ENCODE results near the gene CDH10. TPM values are rescaled to one million over a fixed set of nuclear protein-coding genes. Genes with fewer than 3 reads are reported as not detected.

CDH10 gene
- total RNA-seq, 2 donors from 2014 or later = 0.24 to 1.2 TPM

DNA sequence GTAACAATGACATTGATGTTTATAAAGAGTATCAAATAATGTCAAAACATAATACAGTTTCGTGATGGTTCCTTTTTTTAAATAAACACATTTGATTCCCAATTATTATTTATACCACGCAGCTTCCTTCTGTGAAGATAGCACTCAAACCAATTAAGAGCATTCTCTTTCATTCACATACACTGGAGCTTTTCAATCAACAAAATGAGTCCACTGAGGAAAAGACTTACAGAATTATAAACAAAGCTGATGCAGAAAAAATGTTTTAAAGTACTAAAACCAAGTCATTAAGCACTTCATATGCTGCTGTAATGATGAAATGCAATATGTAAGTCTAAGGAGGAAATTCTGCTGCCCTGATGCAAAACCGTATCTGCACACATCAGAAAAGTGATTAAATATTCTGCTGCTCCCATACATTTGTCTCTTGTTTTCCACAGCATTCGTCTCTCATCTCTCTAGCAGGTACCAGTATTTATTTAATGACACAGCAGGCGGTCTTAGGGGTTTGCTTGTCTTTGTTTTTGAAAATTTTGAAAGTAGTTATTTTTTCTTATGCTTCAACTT lies 147.1 kb downstream of the CDH10 start:
- intact Hi-C loops (cut with DNase I) = no loop called here
- DNase-seq (no peak), ATAC-seq (no peak)

DNA sequence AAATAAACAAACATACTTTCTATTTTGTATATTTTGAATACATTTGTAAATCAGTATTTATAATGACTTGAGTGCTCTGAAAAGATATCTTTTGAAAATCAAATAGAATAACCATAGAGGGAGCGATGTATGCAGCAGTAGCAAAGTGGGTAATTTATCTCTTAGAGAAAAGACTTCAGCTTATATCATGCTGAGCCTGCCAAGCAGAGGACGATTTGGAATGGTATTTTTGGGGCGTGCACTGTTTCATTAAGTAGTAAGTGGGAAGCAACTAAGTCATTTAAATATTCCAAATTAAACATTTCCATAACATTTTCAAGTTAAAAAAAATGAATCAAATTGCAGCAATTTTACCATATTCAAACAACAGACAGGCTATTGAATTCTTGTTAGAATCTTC lies 147.6 kb downstream of the CDH10 start:
- intact Hi-C loops (cut with DNase I) = no loop called here
- ATAC-seq (no peak), DNase-seq (no peak)

DNA sequence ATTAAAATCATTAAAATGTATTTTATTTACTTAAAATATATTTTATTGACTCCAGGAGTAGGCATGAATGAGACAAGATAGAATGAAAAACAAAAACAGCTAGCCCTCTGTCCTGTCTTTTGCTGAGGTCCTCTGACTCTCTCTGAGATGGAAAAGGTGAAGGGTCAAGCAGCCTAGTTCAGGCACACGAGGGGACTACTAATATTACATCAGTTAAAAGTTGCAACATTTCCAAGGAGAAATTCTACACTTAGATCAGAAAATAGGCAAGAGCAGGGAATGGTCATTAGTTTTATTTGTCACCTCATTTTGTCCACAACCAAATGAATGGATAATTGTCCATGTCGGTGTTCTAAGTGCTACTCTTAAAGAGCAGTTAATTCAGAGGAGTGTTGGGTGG lies 148.5 kb downstream of the CDH10 start:
- DNase-seq (no peak), ATAC-seq (no peak)
- intact Hi-C loops (cut with DNase I) = no loop called here

DNA sequence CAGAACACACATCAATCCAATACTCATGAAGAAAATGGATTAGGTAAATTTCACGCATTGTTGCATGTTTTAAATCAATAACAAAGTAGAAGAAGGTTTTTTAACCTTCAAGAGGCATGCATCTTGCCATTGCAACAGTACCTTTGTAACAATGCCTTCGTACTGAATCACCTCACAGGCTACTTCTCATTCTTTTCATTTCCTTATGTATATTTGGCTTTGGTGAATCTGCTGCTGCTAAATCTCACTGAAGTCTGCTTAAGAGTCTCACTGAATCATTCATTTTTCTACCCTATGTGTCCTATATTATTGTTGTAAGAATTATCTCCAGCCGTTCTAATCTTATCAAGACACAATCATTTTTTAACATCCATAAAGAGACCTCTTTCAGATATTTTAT lies 152.5 kb downstream of the CDH10 start:
- ATAC-seq = no peak
- no peak for DNase-seq
- intact Hi-C loops (cut with DNase I) = no loop called here

DNA sequence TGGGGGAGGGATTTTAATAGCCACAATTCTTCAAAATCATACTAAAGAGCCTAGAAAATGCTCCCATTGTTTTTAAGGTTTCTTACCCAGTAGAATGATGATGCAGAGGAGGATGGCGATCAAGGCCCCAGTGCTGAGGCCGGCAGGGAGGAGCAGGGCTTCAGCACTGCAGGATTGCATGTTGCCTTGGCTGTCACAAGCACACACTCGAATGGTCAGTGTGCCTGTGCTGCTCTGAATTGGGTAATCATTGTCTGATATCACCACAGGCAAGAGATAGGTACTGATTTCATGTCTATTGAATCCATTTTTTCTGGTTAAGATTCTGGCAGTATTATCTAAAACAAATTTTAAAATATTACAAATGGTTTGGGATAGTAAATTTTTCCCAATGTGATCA lies 153.3 kb downstream of the CDH10 start:
- intact Hi-C loops (cut with DNase I) = no loop called here
- DNase-seq = no peak
- no peak for ATAC-seq

DNA sequence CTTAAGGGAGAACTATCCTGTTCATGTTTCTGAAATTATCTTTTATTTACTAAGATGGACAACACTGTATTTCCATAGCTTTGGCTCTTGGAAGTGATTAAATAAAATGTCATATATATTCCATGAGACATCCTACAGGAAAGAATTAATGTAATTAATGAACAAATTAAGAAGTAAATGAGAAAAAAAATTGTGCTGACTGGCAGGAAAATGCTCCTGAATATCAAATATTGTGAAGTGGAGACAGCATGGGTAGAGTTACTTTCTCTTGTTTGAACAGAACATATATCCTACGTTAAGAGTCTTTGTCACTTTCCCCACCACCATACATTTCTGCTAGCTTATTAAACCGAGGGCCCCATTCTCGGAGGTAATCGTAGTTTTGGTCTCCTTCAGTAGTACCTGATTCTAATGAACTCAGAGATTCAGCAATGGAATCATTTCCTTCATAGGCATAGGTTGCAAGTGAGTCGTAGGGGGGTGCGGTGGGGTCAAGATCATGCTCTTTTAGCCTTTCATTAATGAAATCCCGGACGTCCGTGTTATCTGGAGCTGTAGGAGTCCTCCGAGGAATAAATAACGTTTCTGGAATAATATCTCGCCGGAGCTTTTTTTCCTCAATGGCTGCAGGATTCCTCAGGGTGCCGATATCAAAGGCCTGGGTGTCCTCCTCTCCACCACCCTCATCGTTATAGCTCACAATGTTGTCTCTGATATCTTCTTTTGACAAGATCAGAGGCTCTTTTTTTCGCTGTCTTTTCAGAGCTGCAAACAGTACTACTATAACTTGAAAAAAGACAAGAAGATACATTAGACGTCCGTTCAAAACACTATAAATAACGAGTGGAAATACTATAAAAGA lies 157.2 kb downstream of the CDH10 start:
- intact Hi-C loops (cut with DNase I) = no loop called here
- ATAC-seq (no peak), DNase-seq (no peak)

DNA sequence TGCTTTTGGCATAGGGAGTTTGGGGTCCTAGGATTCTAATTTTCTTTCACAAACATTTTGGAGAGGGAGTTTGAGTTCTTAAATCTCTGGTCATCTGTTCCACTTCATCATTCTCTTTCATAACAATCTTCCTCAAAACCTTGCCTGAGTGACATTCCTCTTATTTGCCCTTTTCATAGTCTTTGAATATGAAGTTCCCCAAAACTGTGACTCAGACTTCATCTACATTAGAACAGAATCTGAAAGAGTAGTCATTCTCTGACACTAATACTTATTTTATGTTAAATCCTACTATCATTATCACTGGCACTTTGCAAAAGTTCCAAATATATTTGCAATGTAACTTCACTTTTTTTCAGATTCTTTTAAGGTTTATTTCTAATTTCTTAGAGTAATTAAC lies 163.8 kb downstream of the CDH10 start:
- no peak for DNase-seq
- intact Hi-C loops (cut with DNase I) = no loop called here
- ATAC-seq = no peak

DNA sequence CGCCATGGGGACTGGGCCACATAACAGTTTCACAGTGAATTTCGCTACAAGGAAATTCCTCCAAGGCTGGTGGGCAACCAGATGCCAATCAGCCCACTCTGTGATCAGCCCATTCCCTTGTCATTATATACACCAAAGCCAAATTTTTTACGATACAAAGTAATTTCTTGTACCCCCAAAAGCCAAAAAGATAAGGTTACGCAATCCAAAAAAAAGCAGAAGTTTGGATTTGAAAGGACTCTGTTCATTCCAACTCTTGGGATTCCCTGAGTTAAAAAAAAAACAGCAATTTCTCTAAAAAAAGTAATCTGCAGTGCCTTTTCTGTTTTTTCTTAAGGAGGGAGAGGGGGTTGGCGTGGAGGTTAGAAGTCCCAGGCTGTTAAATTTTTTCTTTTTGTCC lies 166.8 kb downstream of the CDH10 start:
- DNase-seq (no peak), ATAC-seq (no peak)
- intact Hi-C loops (cut with DNase I) = no loop called here

DNA sequence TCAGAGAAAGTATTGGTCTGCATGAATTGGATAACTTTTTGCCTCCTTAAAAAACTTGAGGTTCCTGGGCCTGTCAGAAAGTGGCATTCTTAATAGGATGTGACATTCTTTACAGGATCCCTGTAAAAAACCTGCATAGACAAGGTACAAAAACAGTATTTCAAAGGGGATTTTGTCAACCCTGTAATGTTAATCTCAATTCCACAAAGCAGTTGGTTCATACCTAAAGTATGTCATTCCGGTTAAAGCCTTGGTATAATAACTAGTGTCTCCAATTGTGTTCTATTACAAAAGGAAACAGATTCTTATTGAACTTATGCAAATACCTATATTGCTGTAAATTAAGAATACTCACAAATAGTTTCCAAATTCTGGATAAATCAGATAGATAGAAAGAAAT lies 169.7 kb downstream of the CDH10 start:
- ATAC-seq (no peak), DNase-seq (no peak)
- intact Hi-C loops (cut with DNase I) = no loop called here

DNA sequence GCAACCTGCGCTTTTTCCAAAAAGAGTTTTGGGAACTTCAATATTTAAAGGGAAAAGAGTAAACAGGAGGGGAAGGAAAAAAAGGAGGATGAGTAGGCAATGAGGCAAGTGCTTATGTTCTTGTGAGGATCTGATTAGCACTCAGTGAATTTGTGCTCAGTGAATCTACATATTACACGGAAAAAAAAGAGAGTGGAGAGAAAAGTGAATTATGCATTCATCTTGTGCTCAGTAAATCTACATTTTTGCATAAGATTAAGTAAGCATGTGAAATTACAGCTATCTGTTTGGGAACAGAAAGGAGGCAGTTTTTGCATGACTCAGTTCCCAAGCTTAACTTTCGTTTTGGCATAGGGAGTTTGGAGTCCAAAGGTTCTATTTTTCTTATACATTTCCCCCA lies 170.1 kb downstream of the CDH10 start:
- no peak for DNase-seq
- intact Hi-C loops (cut with DNase I) = no loop called here
- ATAC-seq = no peak

DNA sequence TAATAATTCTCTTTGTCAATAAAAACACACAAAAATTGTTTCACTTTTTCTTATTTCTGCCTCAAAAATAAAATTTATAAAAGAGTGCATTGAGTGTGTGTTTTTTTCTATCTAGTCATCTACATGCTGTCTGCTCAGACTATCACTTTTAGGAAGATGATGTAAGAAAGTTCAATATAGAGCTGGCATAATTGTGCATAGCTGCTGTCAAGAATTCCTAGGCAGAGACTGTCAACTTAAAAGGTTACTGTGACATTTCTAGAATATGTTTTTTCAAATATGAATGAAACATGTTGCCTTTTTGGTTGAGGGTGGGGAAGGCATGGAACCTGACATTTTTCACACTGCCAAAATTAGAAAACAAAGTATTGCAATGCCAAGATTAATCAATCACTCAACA lies 172.3 kb downstream of the CDH10 start:
- DNase-seq = no peak
- intact Hi-C loops (cut with DNase I) = no loop called here
- no peak for ATAC-seq

DNA sequence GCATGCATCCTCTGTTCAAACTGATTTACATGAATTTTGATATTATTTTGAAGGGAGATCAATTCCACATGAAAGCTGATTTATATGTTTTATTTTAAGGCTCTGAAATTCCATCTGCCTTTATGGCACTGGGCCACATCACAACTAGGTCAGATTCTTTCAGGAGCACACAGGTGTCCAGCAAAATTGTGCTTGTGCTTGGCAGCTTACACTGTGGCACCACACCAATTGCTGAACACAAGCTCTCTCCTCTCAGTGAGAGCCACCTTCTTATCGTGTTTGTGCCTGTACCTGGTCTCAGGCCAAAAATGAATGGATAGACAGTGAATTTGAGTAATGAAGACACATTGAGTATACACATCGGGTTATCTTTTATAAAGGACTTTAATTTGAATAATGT lies 200.4 kb downstream of the CDH10 start:
- ATAC-seq (peak; percentile 83 to 88), DNase-seq (peak; percentile 22)
- intact Hi-C loops (cut with DNase I) = no loop called here

DNA sequence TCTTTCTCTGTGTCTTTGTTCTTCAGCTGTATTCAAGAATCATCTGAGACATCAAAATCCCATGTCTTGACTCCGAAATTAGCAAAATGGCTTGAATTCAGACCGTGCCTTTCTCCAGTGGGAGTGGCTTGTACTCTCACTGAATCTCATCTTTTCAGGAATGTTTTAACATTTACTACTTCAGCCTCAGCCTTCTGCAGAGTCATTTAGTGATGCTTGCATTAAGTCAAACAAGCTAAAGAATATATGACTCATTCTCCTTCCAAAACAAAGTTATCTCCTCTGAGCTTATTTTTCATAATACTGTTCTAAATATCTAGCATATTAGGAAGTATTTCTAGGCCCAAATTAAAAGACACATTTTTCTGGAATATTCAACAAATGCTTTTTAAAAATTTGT lies 205.3 kb downstream of the CDH10 start:
- intact Hi-C loops (cut with DNase I) = no loop called here
- DNase-seq (no peak), ATAC-seq (peak in 1 of 2 donors; percentile 19)

Measured in left cardiac atrium (tissue), 4 donors.